Nephron progenitor cell (in vitro differentiated cells): ENCODE measurements around the gene BBS12.

Source experiments
- DNase-seq: peaks from one replicate; pipeline ENCODE4 v3.0.0; 2021
- H3K27ac Mint-ChIP-seq: 2 replicates; pipeline ENCODE4 v1.8.0; 2021; ENCODE audit warnings: mild to moderate bottlenecking, moderate library complexity, mixed read lengths
- H3K27me3 Mint-ChIP-seq: 2 replicates; pipeline ENCODE4 v1.8.0; 2021; ENCODE audit warnings: mild to moderate bottlenecking, low read depth, mixed read lengths; ENCODE audit not compliant: poor library complexity
- H3K36me3 Mint-ChIP-seq: 2 replicates; pipeline ENCODE4 v1.8.0; 2021; ENCODE audit warnings: low read depth, mixed read lengths
- H3K4me1 Mint-ChIP-seq: 2 replicates; pipeline ENCODE4 v1.8.0; 2021; ENCODE audit warnings: mixed read lengths
- H3K4me3 Mint-ChIP-seq: 2 replicates; pipeline ENCODE4 v1.8.0; 2021; ENCODE audit warnings: mild to moderate bottlenecking, moderate library complexity, mixed read lengths
- H3K9me3 Mint-ChIP-seq: 2 replicates; pipeline ENCODE4 v1.8.0; 2021; ENCODE audit warnings: mild to moderate bottlenecking, moderate library complexity, mixed read lengths
- CTCF ChIP-seq: fragments of 200-600 bp; sonication (generic); IDR thresholded peaks from 2 replicates; pipeline ENCODE4 v1.5.0; 2021; ENCODE audit warnings: antibody characterized with exemption

BBS12 gene

GRCh38 chr4:122739174-122739573, 6.7 kb downstream of the BBS12 start:
- Mint-ChIP-seq H3K4me1 (peaks cover 6% of the 10 kb centered on the region), H3K4me3 (no peak overlapping the region), H3K27me3 (no peaks in the 10 kb centered on the region), H3K27ac (no peak overlapping the region), H3K9me3 (peaks cover 27% of the 10 kb centered on the region), H3K36me3 (peaks cover 68% of the 10 kb centered on the region)
- TF ChIP-seq CTCF: no peak
- DNase-seq: no peak

GRCh38 chr4:122742933-122743829, 10.7 kb downstream of the BBS12 start:
- Mint-ChIP-seq H3K27ac (no peak overlapping the region), H3K36me3 (peaks cover 36% of the 10 kb centered on the region), H3K9me3 (peaks cover 9% of the 10 kb centered on the region), H3K4me1 (no peaks in the 10 kb centered on the region), H3K27me3 (no peaks in the 10 kb centered on the region), H3K4me3 (no peak overlapping the region)
- TF ChIP-seq CTCF: no peak
- no peak for DNase-seq

GRCh38 chr4:122744229-122744628, 11.7 kb downstream of the BBS12 start:
- DNase-seq: no peak
- no peak overlapping the region for H3K27ac Mint-ChIP-seq
- peaks cover 25% of the 10 kb centered on the region for H3K36me3 Mint-ChIP-seq
- H3K4me1 Mint-ChIP-seq: no peaks in the 10 kb centered on the region
- H3K4me3 Mint-ChIP-seq: no peak overlapping the region
- TF ChIP-seq CTCF: no peak
- H3K9me3 Mint-ChIP-seq: peaks cover 3% of the 10 kb centered on the region
- H3K27me3 Mint-ChIP-seq: no peaks in the 10 kb centered on the region

GRCh38 chr4:122746485-122746965, 14.0 kb downstream of the BBS12 start:
- Mint-ChIP-seq H3K9me3 (peaks cover 12% of the 10 kb centered on the region), H3K27ac (no peak overlapping the region), H3K4me3 (no peak overlapping the region), H3K4me1 (no peaks in the 10 kb centered on the region), H3K36me3 (peaks cover 15% of the 10 kb centered on the region), H3K27me3 (no peaks in the 10 kb centered on the region)
- no peak for DNase-seq
- TF ChIP-seq CTCF: no peak

- Mint-ChIP-seq H3K9me3 (peaks cover 16% of the 10 kb centered on the region), H3K4me3 (no peak overlapping the region), H3K36me3 (peaks cover 12% of the 10 kb centered on the region), H3K4me1 (no peaks in the 10 kb centered on the region), H3K27me3 (no peaks in the 10 kb centered on the region), H3K27ac (no peak overlapping the region)
- no peak for TF ChIP-seq CTCF
- no peak for DNase-seq
Observed at GRCh38 chr4:122747068-122747467, 14.6 kb downstream of the BBS12 start.

- no peak for TF ChIP-seq CTCF
- no peak for DNase-seq
- H3K4me3 Mint-ChIP-seq: no peak overlapping the region
Observed at GRCh38 chr4:122747883-122748282, 15.4 kb downstream of the BBS12 start.

More at GRCh38 chr4:122747883-122748282, 15.4 kb downstream of the BBS12 start:
- peaks cover 5% of the 10 kb centered on the region for H3K36me3 Mint-ChIP-seq
- peaks cover 16% of the 10 kb centered on the region for H3K9me3 Mint-ChIP-seq
- no peaks in the 10 kb centered on the region for H3K27me3 Mint-ChIP-seq
- no peak overlapping the region for H3K27ac Mint-ChIP-seq
- no peaks in the 10 kb centered on the region for H3K4me1 Mint-ChIP-seq
